Body of pancreas (tissue), 4 donors: ENCODE measurements around the gene INSR.

ENCODE experiments used
- POLR2A ChIP-seq, 3 donors: fragments of 450-650 bp; IDR thresholded peaks; one replicate each; pipeline ENCODE4 v1.6.1; 2016; ENCODE audit warnings: antibody characterized with exemption in 3 of 3, mild to moderate bottlenecking in 2 of 3
- TF ChIP-seq, protein P1 (sequence below), 7 experiments: fragments of 450-650 bp in 4 of 7; fragments of 200-600 bp in 3 of 7; sonication (generic) in 3 of 7; IDR thresholded peaks; one replicate each; pipeline ENCODE4 v1.5.1; 2016 to 2019; ENCODE audit warnings: antibody characterized with exemption in 7 of 7

DNA sequence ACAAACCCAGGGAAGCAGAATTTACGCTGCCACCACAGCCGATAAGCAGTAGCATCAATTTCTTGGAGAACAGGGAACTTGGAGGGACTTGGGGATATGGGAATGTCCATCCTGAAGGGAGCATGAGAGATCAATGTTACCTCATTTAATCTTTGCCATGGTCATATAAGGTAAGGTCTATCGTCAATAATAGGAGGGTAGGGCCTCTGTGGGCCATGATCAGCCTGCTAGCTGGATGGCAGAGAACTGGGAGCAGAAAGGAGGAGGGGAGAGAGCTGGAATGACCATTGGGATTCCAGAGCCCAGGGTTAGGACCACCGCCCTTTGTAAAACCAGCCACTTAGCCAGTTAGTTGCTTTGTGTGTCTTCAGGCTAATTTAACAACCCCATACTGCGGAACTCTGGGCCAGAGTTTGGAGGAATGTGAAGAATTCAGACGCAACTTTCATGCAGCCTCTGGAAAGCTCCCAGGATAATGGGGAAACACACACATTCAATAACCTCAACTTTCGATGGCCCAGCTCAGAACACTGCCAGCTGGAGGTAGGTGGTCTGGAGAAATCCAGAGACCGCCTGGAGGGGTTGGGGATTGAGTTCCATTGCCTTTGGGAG is 184.4 kb downstream of the INSR start:
- TF ChIP-seq, protein P1, sequence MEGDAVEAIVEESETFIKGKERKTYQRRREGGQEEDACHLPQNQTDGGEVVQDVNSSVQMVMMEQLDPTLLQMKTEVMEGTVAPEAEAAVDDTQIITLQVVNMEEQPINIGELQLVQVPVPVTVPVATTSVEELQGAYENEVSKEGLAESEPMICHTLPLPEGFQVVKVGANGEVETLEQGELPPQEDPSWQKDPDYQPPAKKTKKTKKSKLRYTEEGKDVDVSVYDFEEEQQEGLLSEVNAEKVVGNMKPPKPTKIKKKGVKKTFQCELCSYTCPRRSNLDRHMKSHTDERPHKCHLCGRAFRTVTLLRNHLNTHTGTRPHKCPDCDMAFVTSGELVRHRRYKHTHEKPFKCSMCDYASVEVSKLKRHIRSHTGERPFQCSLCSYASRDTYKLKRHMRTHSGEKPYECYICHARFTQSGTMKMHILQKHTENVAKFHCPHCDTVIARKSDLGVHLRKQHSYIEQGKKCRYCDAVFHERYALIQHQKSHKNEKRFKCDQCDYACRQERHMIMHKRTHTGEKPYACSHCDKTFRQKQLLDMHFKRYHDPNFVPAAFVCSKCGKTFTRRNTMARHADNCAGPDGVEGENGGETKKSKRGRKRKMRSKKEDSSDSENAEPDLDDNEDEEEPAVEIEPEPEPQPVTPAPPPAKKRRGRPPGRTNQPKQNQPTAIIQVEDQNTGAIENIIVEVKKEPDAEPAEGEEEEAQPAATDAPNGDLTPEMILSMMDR (IDR thresholded peaks at IDR 0.05), result no peak
- TF ChIP-seq POLR2A (IDR thresholded peaks at IDR 0.05), result no peak
